Glutamatergic neuron (in vitro differentiated cells): ENCODE data around the gene TELO2. TPM values are rescaled to one million over a fixed set of nuclear protein-coding genes. Genes with fewer than 3 reads are reported as not detected.

Source experiments
- DNase-seq: peaks from one replicate; pipeline ENCODE4 v3.0.0; 2022
- H3K27ac Mint-ChIP-seq: one replicate; pipeline ENCODE4 v1.8.0; 2020; ENCODE audit warnings: mild to moderate bottlenecking, mixed read lengths, inconsistent platforms; ENCODE audit not compliant: unreplicated experiment
- H3K27me3 Mint-ChIP-seq: one replicate; pipeline ENCODE4 v1.8.0; 2020; ENCODE audit warnings: mild to moderate bottlenecking, moderate library complexity, mixed read lengths, inconsistent platforms; ENCODE audit not compliant: unreplicated experiment
- H3K36me3 Mint-ChIP-seq: one replicate; pipeline ENCODE4 v1.8.0; 2020; ENCODE audit warnings: mild to moderate bottlenecking, mixed read lengths, inconsistent platforms; ENCODE audit not compliant: unreplicated experiment
- H3K4me1 Mint-ChIP-seq: one replicate; pipeline ENCODE4 v1.8.0; 2020; ENCODE audit warnings: mild to moderate bottlenecking, low read depth, mixed read lengths, inconsistent platforms; ENCODE audit not compliant: unreplicated experiment
- H3K4me3 Mint-ChIP-seq: one replicate; pipeline ENCODE4 v1.8.0; 2020; ENCODE audit warnings: mild to moderate bottlenecking, mixed read lengths, inconsistent platforms; ENCODE audit not compliant: unreplicated experiment
- H3K9me3 Mint-ChIP-seq: one replicate; pipeline ENCODE4 v1.8.0; 2020; ENCODE audit warnings: mild to moderate bottlenecking, moderate library complexity, mixed read lengths, inconsistent platforms; ENCODE audit not compliant: unreplicated experiment
- total RNA-seq: library from RNA; stranded (reverse); fragmentation: NEBNext Ultra II Directional; extraction: Animal tissue kit (Norgen Biotek cat#: 25700); gene quantifications from one replicate; pipeline ENCODE4 v1.2.1, GENCODE V29; 2021; ENCODE audit not compliant: unreplicated experiment
- TF ChIP-seq, protein P1 (sequence below): fragments of 200-600 bp; sonication (generic); IDR thresholded peaks from one replicate; pipeline ENCODE4 v1.5.0; 2021; ENCODE audit not compliant: partially characterized antibody, unreplicated experiment

TELO2 gene
- total RNA-seq, 1 donor from 2014 or later, result 101 TPM

DNA sequence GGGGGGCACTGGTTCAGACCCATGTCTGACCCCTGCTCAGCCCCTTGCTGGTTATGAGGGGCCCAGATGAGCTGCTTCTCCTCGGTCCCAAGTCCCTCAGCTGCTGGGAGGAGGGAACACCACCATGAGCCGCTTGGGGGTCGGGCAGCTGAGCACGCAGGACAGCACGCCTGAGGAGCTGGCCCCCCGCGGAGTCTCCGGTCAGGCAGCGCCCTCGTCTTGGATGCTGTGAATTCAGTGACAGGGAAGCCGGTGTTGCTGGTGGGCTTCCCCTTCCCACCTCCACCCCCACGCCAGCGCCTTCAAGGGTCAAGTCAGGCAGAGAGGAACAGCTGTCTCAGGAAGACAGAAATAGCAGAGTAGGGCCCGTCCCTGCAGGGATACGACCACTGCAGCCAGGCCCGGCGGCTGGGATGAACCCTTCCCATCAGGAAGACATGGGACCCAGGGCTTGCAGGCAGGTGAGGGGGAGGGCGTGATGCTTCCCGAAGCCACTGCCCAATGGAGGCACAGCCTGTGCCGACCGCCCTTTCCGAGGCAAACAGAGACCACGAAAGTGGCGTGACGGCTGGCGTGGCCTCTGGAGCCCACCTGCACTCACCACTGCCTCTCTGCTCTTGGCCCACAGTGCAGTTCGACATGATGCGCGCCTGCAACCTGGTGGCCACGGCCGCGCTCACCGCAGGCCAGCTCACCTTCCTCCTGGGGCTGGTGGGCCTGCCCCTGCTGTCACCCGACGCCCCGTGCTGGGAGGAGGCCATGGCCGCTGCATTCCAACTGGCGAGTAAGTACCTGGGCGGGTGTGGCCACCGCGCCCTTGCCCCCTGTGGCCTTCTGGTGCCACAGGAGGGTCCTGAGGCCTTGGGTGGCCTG lies 48.4 kb downstream of the TELO2 start:
- Mint-ChIP-seq H3K4me3 (no peak overlapping the region), H3K27ac (no peak overlapping the region), H3K36me3 (no peaks in the 10 kb centered on the region), H3K9me3 (peaks cover 14% of the 10 kb centered on the region), H3K4me1 (peaks cover 37% of the 10 kb centered on the region), H3K27me3 (peaks cover 13% of the 10 kb centered on the region)
- TF ChIP-seq, protein P1, sequence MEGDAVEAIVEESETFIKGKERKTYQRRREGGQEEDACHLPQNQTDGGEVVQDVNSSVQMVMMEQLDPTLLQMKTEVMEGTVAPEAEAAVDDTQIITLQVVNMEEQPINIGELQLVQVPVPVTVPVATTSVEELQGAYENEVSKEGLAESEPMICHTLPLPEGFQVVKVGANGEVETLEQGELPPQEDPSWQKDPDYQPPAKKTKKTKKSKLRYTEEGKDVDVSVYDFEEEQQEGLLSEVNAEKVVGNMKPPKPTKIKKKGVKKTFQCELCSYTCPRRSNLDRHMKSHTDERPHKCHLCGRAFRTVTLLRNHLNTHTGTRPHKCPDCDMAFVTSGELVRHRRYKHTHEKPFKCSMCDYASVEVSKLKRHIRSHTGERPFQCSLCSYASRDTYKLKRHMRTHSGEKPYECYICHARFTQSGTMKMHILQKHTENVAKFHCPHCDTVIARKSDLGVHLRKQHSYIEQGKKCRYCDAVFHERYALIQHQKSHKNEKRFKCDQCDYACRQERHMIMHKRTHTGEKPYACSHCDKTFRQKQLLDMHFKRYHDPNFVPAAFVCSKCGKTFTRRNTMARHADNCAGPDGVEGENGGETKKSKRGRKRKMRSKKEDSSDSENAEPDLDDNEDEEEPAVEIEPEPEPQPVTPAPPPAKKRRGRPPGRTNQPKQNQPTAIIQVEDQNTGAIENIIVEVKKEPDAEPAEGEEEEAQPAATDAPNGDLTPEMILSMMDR, result no peak
- DNase-seq, result no peak

DNA sequence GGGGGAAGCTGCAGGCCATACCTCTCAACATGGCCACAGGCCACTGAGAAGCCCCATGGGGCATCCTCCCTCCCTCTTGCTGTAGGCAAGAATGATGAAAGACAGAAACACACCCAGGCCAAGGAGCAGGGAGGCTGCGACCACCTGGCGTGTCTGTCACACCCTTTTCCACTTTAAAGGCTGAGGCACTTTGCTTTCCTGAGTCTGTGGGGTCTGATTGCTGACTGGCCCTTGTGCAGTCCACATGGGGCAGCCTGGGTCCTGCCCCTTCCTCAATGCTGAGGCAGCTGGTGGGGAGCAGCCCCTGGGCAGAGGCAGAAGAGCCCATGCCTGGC lies 49.0 kb downstream of the TELO2 start:
- H3K27ac Mint-ChIP-seq, result peak overlapping the region; percentile 59

DNA sequence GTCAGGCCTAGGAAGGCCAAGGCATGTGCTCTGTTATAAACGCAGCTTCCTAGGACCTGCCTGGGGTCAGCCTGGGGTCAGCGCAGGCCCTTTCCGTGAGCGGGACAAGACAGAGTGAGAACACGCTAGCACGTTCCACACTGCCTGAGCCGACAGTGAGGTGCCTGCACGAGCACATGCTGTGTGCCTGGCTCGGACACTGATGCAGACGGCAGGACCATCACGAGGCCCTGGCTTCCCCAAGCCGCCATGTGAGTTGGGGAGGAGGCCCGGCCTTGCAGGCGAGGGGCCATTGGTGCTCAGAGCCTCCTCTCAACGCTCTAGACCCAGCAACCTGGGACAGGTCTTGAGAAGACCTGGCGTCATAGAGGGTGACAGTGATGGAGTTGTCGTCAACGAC lies 49.4 kb downstream of the TELO2 start:
- Mint-ChIP-seq H3K36me3 (no peaks in the 10 kb centered on the region), H3K9me3 (peaks cover 14% of the 10 kb centered on the region), H3K27me3 (peaks cover 11% of the 10 kb centered on the region), H3K4me3 (no peak overlapping the region), H3K4me1 (peaks cover 40% of the 10 kb centered on the region), H3K27ac (peak overlapping the region; percentile 59)
- no peak for DNase-seq
- TF ChIP-seq, protein P1, result no peak

More for the DNA sequence above, 49.0 kb downstream of the TELO2 start:
- H3K4me1 Mint-ChIP-seq, result peaks cover 39% of the 10 kb centered on the region
- no peak overlapping the region for H3K4me3 Mint-ChIP-seq
- H3K9me3 Mint-ChIP-seq, result peaks cover 14% of the 10 kb centered on the region
- no peaks in the 10 kb centered on the region for H3K36me3 Mint-ChIP-seq
- peaks cover 11% of the 10 kb centered on the region for H3K27me3 Mint-ChIP-seq
- TF ChIP-seq, protein P1, result no peak
- DNase-seq, result no peak

DNA sequence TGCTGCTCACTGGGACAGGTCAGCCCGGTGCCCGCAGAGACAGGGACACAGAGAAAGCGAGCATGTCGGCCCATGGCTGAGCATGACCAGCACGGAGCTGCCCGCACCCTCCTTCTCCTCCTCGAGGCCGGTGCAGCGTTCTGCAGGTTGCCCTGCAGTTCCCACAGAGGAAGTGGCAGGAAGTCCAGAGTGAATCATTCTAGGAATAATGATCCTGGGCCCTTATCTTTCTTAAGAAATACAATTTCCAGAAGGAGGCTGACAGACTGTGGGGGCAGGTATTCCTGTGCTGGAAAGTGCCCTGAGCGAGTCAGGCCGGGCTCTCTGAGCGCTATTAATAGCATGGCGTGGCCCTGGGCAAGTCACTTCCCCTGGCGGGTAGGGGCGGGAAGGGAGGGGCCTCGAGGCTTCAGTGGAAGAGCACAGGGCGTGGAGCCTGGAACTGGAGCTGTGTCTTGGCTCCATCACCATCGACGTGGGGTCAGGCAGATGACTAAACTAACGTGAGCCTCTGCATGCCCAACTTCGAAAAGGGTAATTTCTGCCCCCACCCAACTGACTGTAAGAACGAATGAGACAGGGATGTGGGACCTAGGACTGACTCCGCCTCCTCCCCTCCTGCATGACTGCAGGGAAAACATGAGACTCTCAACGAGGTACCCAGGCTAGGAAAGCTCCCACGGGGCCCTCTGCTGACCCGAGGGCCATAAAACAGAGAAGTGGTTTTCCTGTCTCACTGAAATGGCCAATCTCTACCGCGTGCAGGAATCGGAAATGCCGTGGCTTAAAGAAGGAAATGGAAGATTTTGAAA lies 50.1 kb downstream of the TELO2 start:
- Mint-ChIP-seq H3K27ac (peak overlapping the region; percentile 3), H3K4me3 (no peak overlapping the region), H3K36me3 (peaks cover 4% of the 10 kb centered on the region), H3K4me1 (peaks cover 40% of the 10 kb centered on the region), H3K27me3 (peaks cover 11% of the 10 kb centered on the region), H3K9me3 (peaks cover 14% of the 10 kb centered on the region)
- no peak for DNase-seq
- TF ChIP-seq, protein P1, result no peak
